GM18858 (cell line): ENCODE results near the gene FGF21.
"Not testable (repeated sequence)": the region's sequence is repeated elsewhere in the genome, so short reads cannot be mapped to it uniquely, and the experiment has no call there.

Experiments used
- ATAC-seq: cut with Tn5 transposase; IDR thresholded peaks from one replicate; pipeline ENCODE4 v1.9.1; 2021; ENCODE audit not compliant: unreplicated experiment

FGF21 gene

GRCh38 chr19:48786422-48786821 is 31.1 kb downstream of the FGF21 start:
- ATAC-seq = not testable (repeated sequence)

GRCh38 chr19:48787331-48787730 is 32.0 kb downstream of the FGF21 start:
- ATAC-seq = not testable (repeated sequence)

GRCh38 chr19:48793271-48793670 is 37.9 kb downstream of the FGF21 start:
- no peak for ATAC-seq

GRCh38 chr19:48794291-48794690 is 39.0 kb downstream of the FGF21 start:
- ATAC-seq = no peak

GRCh38 chr19:48795055-48795684 is 39.8 kb downstream of the FGF21 start:
- no peak for ATAC-seq

GRCh38 chr19:48795685-48796070 is 40.4 kb downstream of the FGF21 start:
- no peak for ATAC-seq

GRCh38 chr19:48796298-48797083 is 41.2 kb downstream of the FGF21 start:
- no peak for ATAC-seq

GRCh38 chr19:48797103-48797502 is 41.8 kb downstream of the FGF21 start:
- ATAC-seq = no peak

- no peak for ATAC-seq
These were observed 43.6 kb downstream of the FGF21 start for GRCh38 chr19:48798937-48799336.

- no peak for ATAC-seq
These were observed 44.3 kb downstream of the FGF21 start for GRCh38 chr19:48799358-48800300.

- no peak for ATAC-seq
These were observed 47.3 kb downstream of the FGF21 start for GRCh38 chr19:48802623-48803022.

- ATAC-seq = no peak
These were observed 49.2 kb downstream of the FGF21 start for GRCh38 chr19:48804496-48804895.

- ATAC-seq = no peak
These were observed 50.1 kb downstream of the FGF21 start for GRCh38 chr19:48805452-48805851.

- ATAC-seq = no peak
These were observed 51.1 kb downstream of the FGF21 start for GRCh38 chr19:48806518-48806817.

- no peak for ATAC-seq
These were observed 51.7 kb downstream of the FGF21 start for GRCh38 chr19:48806818-48807589.

GRCh38 chr19:48807590-48808308 is 52.4 kb downstream of the FGF21 start:
- ATAC-seq = no peak
